Measurements from ENCODE around the gene TUBB2B.
A peak's percentile ranks its signal among the peaks of the same experiment; 100 is the strongest.
"Not testable (repeated sequence)": the region's sequence is repeated elsewhere in the genome, so short reads cannot be mapped to it uniquely, and the experiment has no call there.

TUBB2B gene

DNA sequence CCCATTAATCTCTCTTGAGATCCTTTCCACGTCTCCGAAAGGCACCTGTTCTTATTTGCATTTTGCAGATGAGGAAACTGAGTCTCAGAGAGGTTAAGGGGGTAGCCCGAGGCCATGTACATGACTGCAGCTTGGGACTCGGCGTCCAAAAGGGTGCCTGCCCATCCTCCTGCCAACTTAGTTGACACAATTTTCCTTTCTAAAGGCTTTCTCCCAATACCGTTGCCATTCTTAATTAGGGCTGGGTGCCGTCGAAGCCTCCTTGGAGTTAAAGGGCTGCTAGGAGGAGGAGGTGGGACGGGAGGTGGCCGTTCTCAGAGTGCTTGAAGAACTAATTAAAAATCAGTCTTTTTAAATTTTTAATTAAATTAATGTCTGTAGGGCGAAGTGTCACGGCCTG is 30.7 kb upstream of the TUBB2B start:
- DNase-seq: no peak

DNA sequence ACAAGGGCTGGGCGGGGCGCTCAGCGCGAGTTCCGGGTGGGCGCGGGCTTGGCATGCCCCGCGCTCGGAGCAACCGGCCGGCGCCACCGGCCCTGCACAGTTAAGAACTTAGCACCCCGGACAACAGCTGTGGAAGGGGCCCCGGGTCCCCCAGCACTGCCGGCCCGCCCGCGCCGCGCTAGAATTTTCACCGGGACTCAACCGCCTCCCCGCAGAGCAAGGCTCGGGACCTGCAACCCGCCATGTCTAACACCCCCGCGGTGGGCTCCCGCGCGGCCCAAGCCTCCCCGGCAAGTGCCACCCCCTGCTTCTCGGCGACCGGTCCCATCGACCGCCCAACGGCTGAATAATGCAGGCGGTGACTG is 26.1 kb upstream of the TUBB2B start:
- DNase-seq: no peak

DNA sequence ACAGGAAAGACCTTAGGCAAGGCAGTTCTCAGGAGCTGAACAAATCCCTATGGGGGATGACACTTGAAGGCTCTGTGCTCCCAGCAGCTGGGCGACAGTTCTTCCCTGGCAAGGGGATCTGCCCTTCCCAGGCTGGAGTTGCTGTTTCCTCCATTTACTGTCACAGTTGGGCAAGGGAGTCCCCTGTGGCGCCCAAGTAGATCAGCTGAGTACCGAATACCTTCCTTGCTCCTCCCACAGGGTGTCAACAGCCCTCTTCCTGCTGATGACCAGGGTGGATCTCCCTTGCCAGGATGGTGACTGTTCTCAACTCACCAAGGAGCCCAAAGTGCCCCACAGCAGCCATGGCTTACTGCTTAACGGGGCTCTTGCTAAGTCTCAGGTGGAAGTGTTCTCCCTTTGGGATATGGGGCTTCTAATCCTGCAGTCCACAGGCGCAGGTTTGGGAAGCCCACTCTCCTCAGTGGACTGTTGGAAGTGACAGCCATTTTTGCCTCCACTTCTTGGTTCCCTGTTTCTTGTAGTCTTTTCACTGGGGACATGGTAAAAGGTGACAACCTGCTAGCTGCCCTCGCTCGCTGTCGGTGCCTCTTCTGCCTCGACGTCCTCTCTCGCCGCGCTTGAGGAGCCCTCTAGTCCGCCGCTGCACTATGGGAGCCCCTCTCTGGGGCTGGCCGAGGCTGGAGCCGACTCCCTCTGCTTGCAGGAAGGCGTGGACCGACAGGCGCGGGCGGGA is 25.6 kb upstream of the TUBB2B start:
- DNase-seq: no peak

DNA sequence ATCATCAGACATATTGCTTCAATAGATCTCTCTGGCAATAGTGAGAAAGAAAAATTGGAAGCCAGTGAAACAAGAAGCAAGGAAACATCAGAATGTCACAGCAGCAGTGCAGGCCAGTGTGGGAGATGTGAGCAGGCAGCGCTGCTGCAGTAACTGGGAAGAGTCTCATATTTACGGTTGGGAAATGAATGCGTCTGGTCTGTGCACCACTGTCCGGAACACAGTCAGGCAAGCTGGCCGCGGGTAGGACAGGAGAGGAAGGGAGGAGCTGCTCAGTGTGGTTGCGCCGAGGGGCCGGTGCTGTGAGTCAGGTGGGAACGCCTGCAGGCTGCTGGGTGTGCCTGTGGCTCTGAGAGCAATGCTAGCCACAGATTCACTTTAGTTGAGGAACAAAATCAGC is 24.9 kb upstream of the TUBB2B start:
- no peak for DNase-seq

DNA sequence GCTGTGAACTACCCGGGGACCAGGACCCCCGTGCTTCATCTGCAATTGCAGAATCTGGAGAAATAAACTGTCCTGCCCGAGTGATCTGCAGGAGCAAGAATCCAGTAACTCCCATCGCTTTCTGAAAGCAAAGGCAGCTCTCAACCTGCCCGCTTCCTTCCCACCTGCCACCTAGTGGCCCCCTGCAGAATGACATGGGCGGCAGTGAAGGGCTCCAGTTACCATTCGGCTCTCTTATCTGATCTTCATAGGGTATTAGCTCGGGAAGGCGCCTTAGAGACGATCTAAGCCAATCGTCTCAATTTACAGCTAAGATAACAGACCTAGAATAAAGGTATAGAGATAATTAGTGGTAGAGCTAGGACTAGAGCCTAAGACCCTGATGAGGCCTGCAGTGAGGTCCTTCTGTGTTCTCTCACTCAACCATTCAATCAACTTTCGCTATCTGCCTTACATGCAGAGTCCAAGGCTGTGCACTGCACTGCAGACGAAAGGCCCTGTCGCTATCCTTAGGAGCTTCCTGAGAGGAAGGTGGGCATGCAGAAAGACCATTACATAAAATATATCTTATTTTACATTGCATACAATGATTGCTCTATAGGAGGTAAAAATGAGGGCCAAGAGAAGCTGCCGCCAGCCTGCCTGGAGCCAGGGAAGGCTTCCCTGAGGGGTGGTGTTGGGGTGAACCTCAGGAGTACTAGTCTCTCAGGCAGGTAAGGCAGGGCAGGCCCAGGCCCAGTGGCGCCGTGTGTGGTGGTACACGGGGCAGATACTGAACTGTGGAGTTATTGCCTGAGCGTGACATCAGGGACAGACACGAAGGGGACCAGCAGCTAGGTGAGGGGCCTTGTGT is 24.2 kb upstream of the TUBB2B start:
- DNase-seq: peak; percentile 84

DNA sequence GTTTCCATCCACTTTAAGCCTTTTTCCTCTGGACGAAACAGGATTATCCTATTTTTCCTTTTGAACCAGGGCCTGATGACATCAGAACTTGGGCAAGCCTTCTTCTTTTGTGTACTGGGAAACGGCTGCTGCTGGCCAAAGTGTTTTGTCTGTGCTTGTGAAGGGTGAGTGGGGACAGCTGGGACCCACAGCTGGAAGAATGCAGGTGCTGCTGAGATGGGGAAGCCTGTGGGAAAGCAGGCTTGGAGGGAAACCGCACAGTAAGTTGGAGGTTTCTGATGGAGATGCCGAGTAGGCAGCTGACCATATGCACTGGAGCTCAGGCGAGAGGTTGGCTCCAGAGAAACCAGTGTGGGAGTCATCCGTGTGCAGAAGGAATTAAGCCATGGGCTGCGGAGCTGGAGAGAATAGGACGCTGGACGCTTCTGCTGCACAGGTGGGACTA is 22.8 kb upstream of the TUBB2B start:
- DNase-seq: no peak

DNA sequence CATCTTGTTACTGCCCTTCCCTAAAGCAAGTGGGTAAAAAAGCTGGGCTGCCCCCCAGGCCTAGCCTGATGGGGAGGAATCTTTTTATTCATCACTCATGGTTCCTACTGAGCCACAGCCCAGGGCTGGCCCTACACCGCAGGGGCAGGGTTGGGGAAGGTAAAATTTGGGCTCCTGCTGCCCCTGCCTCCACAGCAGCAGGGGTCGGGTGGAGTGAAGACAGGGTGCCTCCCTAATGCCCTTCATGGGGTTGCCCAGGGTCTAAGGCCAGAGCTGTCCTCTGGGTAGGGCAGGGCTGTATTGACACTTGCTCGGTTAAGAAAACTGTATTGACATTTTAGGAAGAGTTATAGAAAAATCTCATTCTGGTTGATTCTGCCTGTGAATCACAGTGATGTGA is 22.4 kb upstream of the TUBB2B start:
- no peak for DNase-seq

DNA sequence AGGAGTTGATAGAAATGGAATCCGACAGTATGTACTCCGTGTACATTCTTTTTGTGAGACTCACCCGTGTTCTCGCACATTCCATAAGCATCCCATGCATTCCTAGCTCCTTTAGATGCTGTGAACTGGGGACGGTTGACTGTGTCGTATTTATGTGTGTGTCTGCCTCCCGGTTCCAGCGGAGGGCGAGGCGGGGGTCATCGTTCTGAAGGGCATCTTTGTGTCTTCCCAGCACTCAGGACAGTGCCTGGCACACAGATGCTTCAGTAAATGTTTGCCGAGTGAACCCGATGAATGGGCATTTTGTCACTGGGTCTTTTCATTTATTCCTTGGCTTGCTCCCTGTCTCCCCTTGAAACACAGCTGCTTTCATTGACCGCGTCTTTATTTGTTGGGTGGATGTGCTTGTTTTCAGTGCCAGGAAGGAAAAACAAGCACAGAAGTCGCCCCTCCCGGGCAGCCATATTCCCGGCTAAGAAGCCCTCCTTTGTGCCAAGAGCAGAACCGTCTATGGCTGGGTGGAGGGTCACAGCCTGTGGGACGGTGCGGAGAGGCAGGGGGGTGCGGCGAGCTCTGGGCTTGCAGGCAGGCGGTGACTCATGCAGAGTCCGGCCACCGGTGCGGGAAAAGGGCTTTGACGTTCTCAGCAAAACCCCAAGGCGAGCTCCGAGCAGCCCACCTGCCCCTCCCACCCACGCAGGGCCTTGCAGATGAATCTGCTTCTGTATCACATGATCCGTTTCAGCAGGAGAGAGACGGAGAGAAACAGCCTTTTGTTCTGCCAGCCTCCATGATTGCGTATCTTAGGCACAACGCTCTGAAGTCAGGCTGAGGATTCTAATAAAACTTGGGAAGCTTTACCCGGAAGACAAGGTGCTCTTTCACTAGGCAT is 20.0 kb upstream of the TUBB2B start:
- DNase-seq: no peak

DNA sequence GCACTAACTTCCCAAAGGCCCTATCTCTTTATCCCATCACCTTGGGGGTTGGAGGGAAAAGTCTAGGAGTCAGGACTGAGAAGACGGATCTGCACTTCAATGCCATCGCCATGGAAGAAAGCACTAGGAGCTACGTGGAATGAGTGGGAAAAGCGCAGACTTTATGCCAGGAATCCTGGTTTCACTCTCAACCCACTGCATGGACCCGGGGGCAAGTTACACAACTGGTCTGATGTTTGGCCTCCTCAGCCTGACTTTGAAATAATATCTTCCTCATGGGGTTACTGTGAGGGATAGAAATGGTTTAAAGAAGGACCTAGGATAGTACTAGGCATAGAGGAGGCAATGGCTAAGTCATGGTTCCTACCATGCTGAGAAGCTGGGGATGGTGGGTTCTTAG is 17.8 kb upstream of the TUBB2B start:
- no peak for DNase-seq

DNA sequence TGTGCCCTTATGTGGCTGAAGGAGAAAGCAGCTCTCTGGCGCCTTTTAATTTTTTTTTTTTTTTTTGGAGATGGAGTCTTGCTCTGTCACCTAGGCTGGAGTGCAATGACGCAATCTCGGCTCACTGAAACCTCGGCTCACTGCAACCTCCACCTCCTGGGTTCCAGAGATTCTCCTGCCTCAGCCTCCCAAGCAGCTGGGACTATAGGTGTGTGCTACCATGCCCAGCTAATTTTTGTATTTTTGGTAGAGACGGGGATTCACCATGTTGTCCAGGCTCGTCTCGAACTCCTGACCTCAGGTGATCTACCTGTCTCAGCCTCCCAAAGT is 17.3 kb upstream of the TUBB2B start:
- not testable (repeated sequence) for DNase-seq

DNA sequence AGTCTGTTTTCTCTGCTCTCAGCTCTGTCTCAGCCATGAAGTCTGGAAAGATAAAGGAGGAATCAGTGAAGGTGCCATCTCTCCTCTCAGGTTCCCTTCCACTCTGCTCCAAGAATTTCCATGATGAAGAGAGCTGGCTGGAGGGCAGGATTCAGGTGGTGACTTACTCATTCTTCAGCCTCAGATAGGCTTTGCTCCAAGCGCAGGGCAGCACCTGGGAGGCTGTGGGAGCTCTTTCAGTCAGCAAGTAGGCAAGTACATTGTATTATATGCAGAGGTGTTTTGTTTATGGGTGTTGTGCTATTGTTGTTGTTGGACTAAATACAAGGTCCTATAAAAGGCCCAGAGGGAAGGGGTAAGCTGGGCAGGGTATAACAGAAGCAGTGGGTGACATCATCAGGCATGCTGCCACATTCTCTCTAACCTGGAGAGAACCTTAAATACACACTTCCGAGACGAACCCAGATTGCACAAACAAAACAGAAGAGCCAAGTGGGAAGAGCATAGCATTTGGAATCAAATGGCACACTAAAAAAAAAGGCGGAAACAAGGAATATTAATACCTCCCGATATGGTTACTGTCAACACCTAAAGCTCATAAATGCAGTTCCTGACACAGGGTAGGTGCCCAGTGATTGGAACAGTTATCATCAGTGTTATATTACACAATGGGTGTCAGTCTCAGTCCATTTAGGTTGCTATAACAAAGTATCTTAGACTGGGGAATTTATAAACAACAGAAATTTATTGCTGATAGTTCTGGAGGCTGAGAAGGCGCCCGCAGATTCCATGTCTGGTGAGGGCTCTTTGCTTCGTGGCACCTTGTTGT is 16.8 kb upstream of the TUBB2B start:
- no peak for DNase-seq

DNA sequence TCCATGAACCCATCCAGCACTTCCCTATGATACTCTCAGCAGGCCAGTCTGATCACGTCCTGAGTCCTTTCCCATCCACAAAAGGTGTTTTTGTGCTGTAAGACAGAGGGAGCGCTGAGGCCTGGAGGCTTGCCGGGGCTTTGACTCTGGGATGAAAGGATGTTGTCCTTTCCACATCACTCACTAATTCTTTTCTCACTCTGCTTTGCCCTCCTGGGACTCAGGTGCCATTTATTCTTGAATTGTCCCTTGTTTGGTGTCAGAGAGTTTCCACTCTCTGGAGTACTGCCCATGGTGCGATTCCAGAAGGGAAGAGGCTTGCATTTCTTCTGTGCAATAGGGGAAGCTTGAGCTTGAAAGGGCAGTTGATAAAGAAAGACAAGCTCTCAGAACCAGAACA is 15.3 kb upstream of the TUBB2B start:
- DNase-seq: no peak

DNA sequence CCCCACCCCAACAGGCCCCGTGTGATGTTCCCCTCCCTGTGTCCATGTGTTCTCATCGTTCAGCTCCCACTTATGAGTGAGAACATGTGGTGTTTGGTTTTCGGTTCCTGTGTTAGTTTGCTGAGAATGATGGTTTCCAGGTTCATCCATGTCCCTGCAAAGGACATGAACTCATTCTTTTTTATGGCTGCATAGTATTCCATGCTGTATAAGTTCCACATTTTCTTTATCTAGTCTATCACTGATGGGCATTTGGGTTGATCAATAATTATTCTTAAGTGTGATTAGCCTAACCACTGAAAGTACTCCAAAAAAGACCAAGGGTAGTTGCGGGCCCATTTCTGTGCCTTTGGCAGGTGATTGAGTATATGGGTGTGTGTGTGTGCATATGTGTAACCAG is 14.3 kb upstream of the TUBB2B start:
- not testable (repeated sequence) for DNase-seq

DNA sequence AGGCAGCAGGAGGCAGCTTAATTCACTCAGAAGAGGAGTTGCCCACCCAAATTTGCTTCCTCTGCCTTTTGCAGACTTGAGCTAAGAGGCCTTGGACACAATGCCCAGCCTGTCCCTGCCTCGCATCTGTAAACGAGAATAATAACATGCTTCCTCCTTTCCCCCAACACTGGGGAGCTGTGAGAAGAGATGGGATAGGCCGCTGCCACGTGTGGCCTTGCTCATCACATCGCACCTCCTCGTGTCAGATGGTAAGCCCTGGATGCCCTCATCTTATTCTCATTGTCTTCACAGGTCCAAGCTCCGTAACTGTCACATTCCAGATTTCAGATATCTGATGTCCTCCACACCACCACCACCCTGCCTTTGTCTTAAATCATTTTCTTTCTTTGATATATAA is 13.1 kb upstream of the TUBB2B start:
- no peak for DNase-seq

DNA sequence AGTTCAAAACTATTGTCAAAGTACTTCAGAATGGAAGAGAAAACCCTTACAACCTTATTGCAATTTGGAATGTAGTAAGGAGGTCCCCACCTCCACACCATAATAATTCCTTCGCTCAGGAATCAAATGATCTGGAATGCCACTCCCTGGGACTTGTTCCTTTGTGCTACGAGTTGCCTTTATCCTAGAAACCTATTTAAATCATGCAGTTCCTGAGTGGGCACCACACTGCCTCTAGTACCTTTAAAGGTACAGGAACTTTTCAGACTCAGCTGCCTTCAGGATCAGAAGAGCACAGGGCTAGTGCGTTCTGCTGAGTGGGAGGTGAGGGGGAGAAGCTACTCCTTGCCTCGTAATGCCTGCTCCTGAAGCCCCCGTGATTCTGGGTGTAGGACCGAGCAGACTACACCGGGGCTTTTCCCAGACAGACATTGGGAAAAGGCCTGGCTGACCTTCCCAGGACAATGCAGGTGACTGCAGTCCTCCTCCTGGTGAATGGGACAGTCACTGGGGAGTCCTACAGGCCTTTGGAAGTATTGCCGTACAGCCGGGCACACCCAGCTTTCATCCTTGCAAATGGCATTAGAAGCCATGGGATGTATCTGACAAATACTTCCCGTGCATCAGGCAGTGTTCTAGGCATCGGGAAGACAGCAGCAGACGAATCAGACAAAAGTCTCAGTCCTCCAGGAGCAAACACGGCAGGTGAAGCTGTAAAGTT is 11.8 kb upstream of the TUBB2B start:
- DNase-seq: no peak

DNA sequence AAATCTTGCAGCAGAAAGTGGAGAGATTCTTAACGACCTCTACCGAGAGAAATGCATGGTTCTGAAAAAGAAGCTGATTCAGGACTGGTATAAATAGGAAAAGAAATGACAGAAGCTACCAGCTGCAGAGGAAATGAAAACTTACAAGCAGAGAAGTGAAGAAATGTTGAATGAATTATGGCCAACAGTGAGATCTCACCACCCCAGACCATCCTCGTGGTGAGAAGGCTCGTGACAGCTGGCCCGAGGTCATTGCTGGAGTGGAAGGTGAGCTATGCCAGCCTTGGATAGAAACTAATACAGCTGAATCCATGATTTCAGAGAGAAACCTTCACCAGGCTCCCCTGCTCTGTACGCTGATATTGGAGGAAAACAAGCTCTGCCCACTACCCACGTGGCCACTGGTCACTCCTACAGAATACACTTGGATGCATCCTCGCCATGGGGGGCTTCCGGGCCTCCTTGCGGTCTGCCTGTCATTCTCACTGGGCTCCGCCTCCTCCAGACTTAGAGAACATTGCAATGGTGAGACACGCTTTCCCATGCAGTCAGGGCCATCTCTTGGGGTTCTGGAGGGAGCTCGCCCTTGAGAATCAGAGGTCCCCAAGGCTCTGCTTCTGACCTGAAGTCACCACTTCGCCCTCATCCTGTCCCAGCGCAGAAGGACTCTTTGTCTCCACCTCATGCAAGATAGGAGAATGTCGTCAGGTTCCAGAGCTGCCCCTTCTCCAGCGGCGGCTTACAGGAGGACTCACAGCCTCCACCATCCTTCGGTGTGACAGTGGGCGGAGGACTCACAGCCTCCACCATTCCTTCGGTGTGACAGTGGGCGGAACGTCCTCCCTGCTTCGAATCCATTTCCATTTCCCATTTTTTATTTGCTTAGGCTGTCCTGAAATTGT is 10.6 kb upstream of the TUBB2B start:
- no peak for DNase-seq

DNA sequence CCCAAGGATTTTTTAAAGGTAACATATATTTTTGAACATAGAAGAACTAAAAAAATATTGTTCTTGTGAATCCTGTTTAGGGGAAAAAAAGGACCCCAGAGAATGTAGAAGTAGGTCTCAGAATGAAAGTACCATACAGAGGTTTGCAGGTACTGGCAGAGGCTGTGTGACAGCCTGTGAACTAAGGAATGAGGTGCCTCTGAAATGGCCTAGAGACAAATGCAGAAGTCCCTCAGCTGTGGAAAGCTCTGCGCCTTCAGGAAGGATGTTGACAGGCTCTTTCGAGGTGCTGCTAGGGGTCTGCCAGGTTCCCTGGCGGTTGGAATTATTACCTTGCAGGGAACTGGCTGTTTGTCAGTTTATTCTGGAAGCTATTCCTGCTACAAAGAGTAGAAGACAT is 8.6 kb upstream of the TUBB2B start:
- no peak for DNase-seq

DNA sequence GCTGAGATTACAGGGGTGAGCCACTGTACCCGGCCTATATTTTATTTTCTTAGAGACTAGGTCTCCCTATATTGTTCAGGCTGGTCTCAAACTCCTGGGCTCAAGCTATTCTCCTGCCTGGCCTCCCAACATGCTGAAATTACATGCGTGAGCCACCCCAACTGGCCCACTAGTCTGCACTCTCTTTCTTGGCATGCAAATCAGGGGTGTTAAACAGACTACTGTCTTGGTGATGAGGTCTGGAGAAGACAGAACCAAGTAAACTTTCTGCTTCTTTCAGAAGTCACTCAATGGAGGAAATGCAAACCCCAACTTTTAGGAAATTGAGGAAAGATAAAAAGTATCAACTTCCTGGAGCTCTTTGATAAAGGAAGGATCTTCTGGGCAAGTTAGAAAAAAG is 8.0 kb upstream of the TUBB2B start:
- no peak for DNase-seq

DNA sequence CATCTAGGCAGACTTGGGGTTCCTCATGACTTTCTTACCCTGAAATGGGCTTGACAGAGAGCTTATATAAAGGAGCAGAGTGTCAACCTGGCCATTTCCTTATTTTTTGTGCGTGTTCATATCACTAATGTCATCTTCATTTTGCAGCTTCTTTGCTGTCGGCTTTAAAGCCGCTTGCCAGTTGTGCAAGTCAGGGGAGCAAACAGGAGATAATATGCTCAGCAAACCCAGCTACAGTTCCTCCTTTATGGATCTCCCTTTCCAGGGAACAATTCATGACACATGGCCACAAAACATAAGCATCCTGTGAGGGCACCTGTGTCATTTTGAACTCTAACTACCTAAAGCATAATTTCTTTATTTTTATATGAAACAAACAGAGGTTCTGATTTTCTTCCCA is 6.5 kb upstream of the TUBB2B start:
- no peak for DNase-seq

DNA sequence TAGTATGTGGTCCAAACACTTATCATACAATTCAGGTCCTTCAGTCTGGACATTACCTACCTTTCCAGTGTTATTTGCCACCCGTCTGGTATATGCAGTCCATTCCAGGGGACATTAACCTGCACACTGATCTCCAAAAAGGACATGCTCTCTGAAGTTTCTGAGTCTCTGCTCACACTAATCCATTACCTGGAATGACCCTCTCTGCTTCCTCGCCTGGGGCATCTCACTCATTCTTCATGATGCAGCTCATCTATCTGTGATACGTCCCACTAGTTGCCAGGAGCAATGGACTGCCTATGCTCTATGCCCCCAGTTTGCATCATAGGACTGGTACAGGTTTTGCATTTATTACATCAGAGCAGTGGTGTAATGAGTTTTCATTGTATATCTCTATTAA is 5.9 kb upstream of the TUBB2B start:
- DNase-seq: no peak
